Neutrophil (primary cell): Measurements from ENCODE around the gene TSPAN7.

Experiments used
- H3K27ac ChIP-seq: fragments of 200-600 bp; sonication (generic); 2 replicates; pipeline ENCODE4 v1.5.1; 2016; ENCODE audit warnings: mild to moderate bottlenecking, moderate library complexity
- H3K27me3 ChIP-seq: fragments of 200-600 bp; sonication (generic); 2 replicates; pipeline ENCODE4 v1.6.0; 2016; ENCODE audit warnings: mild to moderate bottlenecking
- H3K36me3 ChIP-seq: fragments of 200-600 bp; sonication (generic); 2 replicates; pipeline ENCODE4 v1.5.1; 2017
- H3K4me1 ChIP-seq, 2 experiments: fragments of 200-600 bp in 1 of 2; sonication (generic) in 1 of 2; 1 replicate in 1 of 2; 2 replicates in 1 of 2; pipeline versions ENCODE4 v1.5.1 to v1.6.1; 2013 to 2016; ENCODE audit warnings: low read depth in 1 of 2, low read length in 1 of 2, mild to moderate bottlenecking in 1 of 2, moderate library complexity in 1 of 2; ENCODE audit not compliant: control insufficient read depth in 1 of 2, insufficient read depth in 1 of 2
- H3K4me3 ChIP-seq, 2 experiments: fragments of 200-600 bp in 1 of 2; sonication (generic) in 1 of 2; 1 replicate in 1 of 2; 2 replicates in 1 of 2; pipeline ENCODE4 v1.5.1; 2013 to 2016; ENCODE audit warnings: low read depth in 1 of 2, low read length in 1 of 2, mild to moderate bottlenecking in 1 of 2, moderate library complexity in 1 of 2
- H3K9me3 ChIP-seq: fragments of 200-600 bp; sonication (generic); 2 replicates; pipeline ENCODE4 v1.5.1; 2016
- CTCF ChIP-seq: fragments of 200-600 bp; sonication (generic); IDR thresholded peaks from 2 replicates; pipeline ENCODE4 v1.5.1; 2016; ENCODE audit warnings: antibody characterized with exemption

The TSPAN7 gene

GRCh38 chrX:38661561-38661960 lies 100.2 kb downstream of the TSPAN7 start:
- H3K4me3 ChIP-seq = no peak overlapping the region
- H3K27ac ChIP-seq = no peak overlapping the region
- TF ChIP-seq CTCF = no peak
- no peaks in the 10 kb centered on the region for H3K36me3 ChIP-seq
- H3K27me3 ChIP-seq = no peaks in the 10 kb centered on the region
- H3K4me1 ChIP-seq = peaks cover 23 to 33% of the 10 kb centered on the region in 2 experiments
- no peaks in the 10 kb centered on the region for H3K9me3 ChIP-seq

GRCh38 chrX:38662640-38663039 lies 101.3 kb downstream of the TSPAN7 start:
- Histone ChIP-seq H3K27me3 (no peaks in the 10 kb centered on the region), H3K27ac (no peak overlapping the region)
- no peak for TF ChIP-seq CTCF

GRCh38 chrX:38664285-38664684 lies 102.9 kb downstream of the TSPAN7 start:
- no peak for TF ChIP-seq CTCF
- Histone ChIP-seq H3K4me3 (no peak overlapping the region), H3K4me1 (peaks cover 10 to 13% of the 10 kb centered on the region in 2 experiments), H3K36me3 (no peaks in the 10 kb centered on the region), H3K9me3 (no peaks in the 10 kb centered on the region), H3K27ac (no peak overlapping the region), H3K27me3 (no peaks in the 10 kb centered on the region)

More at GRCh38 chrX:38662640-38663039, 101.3 kb downstream of the TSPAN7 start:
- Histone ChIP-seq H3K4me1 (peaks cover 14 to 24% of the 10 kb centered on the region in 2 experiments), H3K4me3 (no peak overlapping the region), H3K36me3 (no peaks in the 10 kb centered on the region), H3K9me3 (no peaks in the 10 kb centered on the region)

- no peak overlapping the region for H3K4me3 ChIP-seq
- no peaks in the 10 kb centered on the region for H3K36me3 ChIP-seq
- no peak overlapping the region for H3K27ac ChIP-seq
- no peaks in the 10 kb centered on the region for H3K27me3 ChIP-seq
- no peak for TF ChIP-seq CTCF
- H3K9me3 ChIP-seq = no peaks in the 10 kb centered on the region
- peaks cover 0 to 12% of the 10 kb centered on the region in 2 experiments for H3K4me1 ChIP-seq
Measured at GRCh38 chrX:38666909-38667308, 105.6 kb downstream of the TSPAN7 start.

GRCh38 chrX:38668771-38669170 lies 107.4 kb downstream of the TSPAN7 start:
- no peaks in the 10 kb centered on the region for H3K36me3 ChIP-seq
- H3K27ac ChIP-seq = no peak overlapping the region
- H3K27me3 ChIP-seq = no peaks in the 10 kb centered on the region
- H3K4me3 ChIP-seq = no peak overlapping the region
- H3K4me1 ChIP-seq = peaks cover 0 to 12% of the 10 kb centered on the region in 2 experiments
- no peaks in the 10 kb centered on the region for H3K9me3 ChIP-seq
- no peak for TF ChIP-seq CTCF

- Histone ChIP-seq H3K27ac (no peak overlapping the region), H3K4me1 (peaks cover 0 to 12% of the 10 kb centered on the region in 2 experiments), H3K27me3 (no peaks in the 10 kb centered on the region), H3K9me3 (no peaks in the 10 kb centered on the region), H3K4me3 (no peak overlapping the region), H3K36me3 (no peaks in the 10 kb centered on the region)
- no peak for TF ChIP-seq CTCF
Measured at GRCh38 chrX:38669428-38669827, 108.1 kb downstream of the TSPAN7 start.
